Prostate gland (tissue), 2 donors: ENCODE results near the gene PDLIM3.

Experiments
- POLR2AphosphoS5 ChIP-seq: sonication (generic); formaldehyde crosslinking; IDR thresholded peaks from one replicate; pipeline ENCODE4 v1.6.1; 2017; ENCODE audit warnings: antibody characterized with exemption
- TF ChIP-seq, protein P1 (sequence below), 4 experiments: fragments of 200-600 bp in 2 of 4; fragments of 450-650 bp in 2 of 4; sonication (generic) in 2 of 4; IDR thresholded peaks; 1 replicate in 3 of 4; 2 replicates in 1 of 4; pipeline ENCODE4 v1.5.1; 2016 to 2019; ENCODE audit warnings: antibody characterized with exemption in 4 of 4, mild to moderate bottlenecking in 2 of 4, moderate library complexity in 2 of 4

DNA sequence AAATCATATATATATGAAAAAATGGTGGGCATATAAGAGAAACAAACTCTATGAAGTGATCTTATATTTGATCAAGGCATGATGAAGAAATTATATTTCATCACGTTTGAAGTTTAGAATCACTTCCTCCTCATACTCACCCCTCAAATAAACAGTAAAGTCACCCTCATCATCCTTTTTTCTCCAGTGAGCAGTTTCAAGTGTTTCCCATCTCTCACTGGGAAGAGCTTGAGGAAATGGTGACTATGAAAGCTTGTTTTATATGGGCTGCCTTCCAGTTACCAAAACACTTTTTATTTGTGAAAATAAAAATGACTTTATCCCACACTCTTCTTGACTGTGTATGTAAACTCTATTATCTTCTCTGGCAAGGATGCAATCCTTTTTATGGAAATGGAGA lies 16.8 kb downstream of the PDLIM3 start:
- TF ChIP-seq, protein P1, sequence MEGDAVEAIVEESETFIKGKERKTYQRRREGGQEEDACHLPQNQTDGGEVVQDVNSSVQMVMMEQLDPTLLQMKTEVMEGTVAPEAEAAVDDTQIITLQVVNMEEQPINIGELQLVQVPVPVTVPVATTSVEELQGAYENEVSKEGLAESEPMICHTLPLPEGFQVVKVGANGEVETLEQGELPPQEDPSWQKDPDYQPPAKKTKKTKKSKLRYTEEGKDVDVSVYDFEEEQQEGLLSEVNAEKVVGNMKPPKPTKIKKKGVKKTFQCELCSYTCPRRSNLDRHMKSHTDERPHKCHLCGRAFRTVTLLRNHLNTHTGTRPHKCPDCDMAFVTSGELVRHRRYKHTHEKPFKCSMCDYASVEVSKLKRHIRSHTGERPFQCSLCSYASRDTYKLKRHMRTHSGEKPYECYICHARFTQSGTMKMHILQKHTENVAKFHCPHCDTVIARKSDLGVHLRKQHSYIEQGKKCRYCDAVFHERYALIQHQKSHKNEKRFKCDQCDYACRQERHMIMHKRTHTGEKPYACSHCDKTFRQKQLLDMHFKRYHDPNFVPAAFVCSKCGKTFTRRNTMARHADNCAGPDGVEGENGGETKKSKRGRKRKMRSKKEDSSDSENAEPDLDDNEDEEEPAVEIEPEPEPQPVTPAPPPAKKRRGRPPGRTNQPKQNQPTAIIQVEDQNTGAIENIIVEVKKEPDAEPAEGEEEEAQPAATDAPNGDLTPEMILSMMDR (IDR thresholded peaks at IDR 0.05): no peak
- no peak for TF ChIP-seq POLR2AphosphoS5
